Mammary epithelial cell (primary cell): ENCODE results near the gene C2orf92.

Experiments
- CTCF ChIP-seq, 2 donors: IDR thresholded peaks in 1 of 2; conservative IDR thresholded peaks in 1 of 2; 2 replicates each; pipeline ENCODE4 v1.5.1; 2011 to 2012; ENCODE audit warnings: inconsistent platforms in 2 of 2, low read length in 2 of 2, mild to moderate bottlenecking in 2 of 2, control low read depth in 1 of 2, low read depth in 1 of 2; ENCODE audit not compliant: insufficient read depth in 1 of 2; ENCODE audit errors: extremely low read depth in 1 of 2
- EZH2 ChIP-seq: IDR thresholded peaks from 2 replicates; pipeline ENCODE4 v1.6.1; 2012; ENCODE audit warnings: low read length, inconsistent platforms, borderline replicate concordance

GRCh38 chr2:97661927-97662326, 7.6 kb upstream of the C2orf92 start:
- TF ChIP-seq CTCF (conservative IDR thresholded peaks at IDR 0.05 in 1 of 2, IDR thresholded peaks at IDR 0.05 in 1 of 2; ENCODE audit: extremely low read depth in 1 of 2, insufficient read depth in 1 of 2, low read depth in 1 of 2, low read length in 2 of 2) (no peak), EZH2 (no peak)
